Measurements from ENCODE around the gene SLC38A3.
A peak's percentile ranks its signal among the peaks of the same experiment; 100 is the strongest.

Gene SLC38A3

DNA sequence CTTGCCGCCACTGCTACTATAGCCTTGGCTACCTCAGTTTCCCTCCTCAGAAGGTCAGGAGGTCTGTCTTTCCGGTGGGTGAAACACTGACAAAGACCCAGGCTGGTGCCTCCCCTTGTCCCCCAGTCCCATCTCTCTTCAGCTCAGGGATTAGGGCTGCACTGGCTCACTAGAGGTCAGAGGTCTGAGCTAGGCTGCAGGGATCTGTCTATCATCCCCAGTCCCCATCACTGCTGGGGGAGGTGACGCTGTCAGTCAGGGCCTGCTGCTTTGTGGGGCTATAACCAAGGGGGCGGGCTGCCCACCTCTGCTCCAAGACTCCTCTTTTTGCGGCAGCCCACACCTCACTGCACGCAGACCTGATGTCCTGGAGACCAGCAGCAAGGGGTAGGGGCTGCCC, 36.3 kb upstream of the SLC38A3 start:
- POLR2A ChIA-PET (ENCODE audit: low non-redundant PET): no interaction called here
- no peak for TF ChIP-seq CTCF (conservative IDR thresholded peaks at IDR 0.05; ENCODE audit: low read depth)
- peak overlapping the region; percentile 99 for H3K27ac ChIP-seq
- CTCF ChIA-PET: no interaction called here
- DNase-seq (ENCODE audit: low spot score): no peak

GRCh38 chr3:50169232-50169832, 35.7 kb upstream of the SLC38A3 start:
- DNase-seq (ENCODE audit: low spot score): no peak
- TF ChIP-seq CTCF (conservative IDR thresholded peaks at IDR 0.05; ENCODE audit: low read depth): no peak
- CTCF ChIA-PET: interaction anchor here (0.7 kb wide), 1 partner anchor 23 kb away, joined by 3 read pairs; no protein-coding TSS in a partner anchor
- H3K27ac ChIP-seq: peak overlapping the region; percentile 99
- POLR2A ChIA-PET (ENCODE audit: low non-redundant PET): no interaction called here

DNA sequence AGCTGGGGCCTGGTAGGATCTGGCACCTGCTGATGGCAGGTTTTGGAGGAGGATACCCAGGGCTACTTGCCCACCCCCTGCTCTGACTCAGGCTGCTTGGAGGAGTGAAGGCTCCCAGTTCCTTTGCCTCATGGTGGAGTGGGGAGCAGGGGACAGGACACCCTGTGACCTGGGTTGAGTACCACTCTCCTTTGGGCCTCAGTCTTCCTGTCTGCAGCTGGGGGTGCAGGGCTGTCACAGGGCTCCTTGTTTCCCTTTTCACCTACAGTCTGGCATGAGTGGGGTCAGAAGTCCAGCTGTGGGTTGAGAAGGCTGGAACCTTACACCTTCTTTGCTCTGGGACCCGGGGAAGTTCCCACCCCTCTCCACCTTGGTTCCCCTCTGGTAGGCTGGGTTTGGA, 35.2 kb upstream of the SLC38A3 start:
- no peak for DNase-seq (ENCODE audit: low spot score)
- H3K27ac ChIP-seq: peak overlapping the region; percentile 99
- no peak for TF ChIP-seq CTCF (conservative IDR thresholded peaks at IDR 0.05; ENCODE audit: low read depth)
- POLR2A ChIA-PET (ENCODE audit: low non-redundant PET): no interaction called here
- CTCF ChIA-PET: interaction anchor here (0.7 kb wide), 2 partner anchors 22 to 172 kb away, joined by 3 read pairs; no protein-coding TSS in a partner anchor

DNA sequence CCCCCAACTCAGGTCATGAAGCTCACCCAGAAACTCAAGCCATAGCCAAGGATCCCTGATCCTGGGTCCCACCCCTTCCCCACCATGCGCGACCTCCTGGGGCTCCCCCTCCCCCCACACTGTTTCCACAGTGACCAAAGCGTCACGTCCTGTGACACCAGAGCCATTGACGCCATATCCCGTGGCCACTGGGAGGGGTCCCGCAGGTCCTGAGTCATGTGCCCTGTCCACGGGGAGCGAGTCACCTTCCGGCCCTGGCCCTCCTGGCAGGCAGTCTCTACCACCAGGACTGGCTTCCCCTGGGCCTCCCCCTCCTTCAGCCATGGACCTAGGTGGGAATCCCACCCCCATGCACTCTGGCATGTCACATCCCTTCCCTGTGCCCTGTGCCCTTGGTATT, 34.4 kb upstream of the SLC38A3 start:
- H3K27ac ChIP-seq: peak overlapping the region; percentile 99
- ChIA-PET CTCF (no interaction called here), POLR2A (ENCODE audit: low non-redundant PET) (no interaction called here)
- TF ChIP-seq CTCF (conservative IDR thresholded peaks at IDR 0.05; ENCODE audit: low read depth): no peak
- DNase-seq (ENCODE audit: low spot score): no peak

DNA sequence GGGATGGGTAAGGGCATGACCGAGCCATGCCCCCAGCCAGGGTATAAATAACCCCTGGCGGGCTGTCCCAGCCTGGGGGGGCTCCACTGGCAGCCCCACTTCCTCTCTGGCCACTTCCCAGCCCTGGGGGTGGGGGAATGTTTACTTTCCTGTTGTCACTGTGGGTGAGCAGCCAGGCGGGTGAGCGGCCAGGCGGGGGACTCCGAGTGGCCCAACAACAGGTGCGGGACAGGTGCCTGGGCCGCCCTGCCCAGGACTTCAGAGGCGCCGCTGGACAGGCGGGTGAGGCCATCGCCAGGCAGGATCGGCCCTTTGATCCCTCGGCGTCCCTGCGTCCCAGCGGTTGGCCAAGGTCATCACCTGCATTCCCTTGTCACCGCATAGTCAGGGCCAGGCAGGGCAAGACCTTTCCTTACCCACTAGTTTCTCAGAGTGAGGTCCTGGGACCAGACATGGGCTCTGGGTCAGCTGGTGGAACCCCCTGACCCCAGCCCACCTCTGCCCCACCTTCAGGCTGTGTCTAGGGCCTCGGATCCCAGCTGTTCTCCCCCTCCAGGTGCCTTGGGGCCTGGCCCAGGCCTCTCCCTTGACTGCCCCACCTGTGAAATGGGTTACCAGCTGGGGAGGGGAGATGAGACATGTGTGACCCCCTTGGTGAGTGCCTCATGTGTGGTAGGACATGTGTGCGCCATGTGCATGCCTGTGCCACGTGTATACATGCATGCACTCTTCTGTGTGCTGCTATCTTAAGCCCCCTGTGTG, 33.4 kb upstream of the SLC38A3 start:
- CTCF ChIA-PET: no interaction called here
- DNase-seq (ENCODE audit: low spot score): no peak
- POLR2A ChIA-PET (ENCODE audit: low non-redundant PET): no interaction called here
- peak overlapping the region; percentile 99 for H3K27ac ChIP-seq
- no peak for TF ChIP-seq CTCF (conservative IDR thresholded peaks at IDR 0.05; ENCODE audit: low read depth)

GRCh38 chr3:50172626-50173220, 32.3 kb upstream of the SLC38A3 start:
- ChIA-PET POLR2A (ENCODE audit: low non-redundant PET) (no interaction called here), CTCF (no interaction called here)
- TF ChIP-seq CTCF (conservative IDR thresholded peaks at IDR 0.05; ENCODE audit: low read depth): no peak
- DNase-seq (ENCODE audit: low spot score): no peak
- peak overlapping the region; percentile 99 for H3K27ac ChIP-seq

Measured in RWPE1 (cell line).